HepG2 (cell line): Measurements from ENCODE around the gene HNRNPF. TPM values are rescaled to one million over a fixed set of nuclear protein-coding genes. Genes with fewer than 3 reads are reported as not detected.
A peak's percentile ranks its signal among the peaks of the same experiment; 100 is the strongest.

ENCODE experiments used
- AHR ChIP-seq: IDR thresholded peaks from 2 replicates; pipeline ENCODE4 v1.6.1; 2018; ENCODE audit warnings: missing genetic modification reagents, missing compliant biosample characterization
- BORCS8-MEF2B ChIP-seq: sonication (generic); formaldehyde crosslinking; IDR thresholded peaks from 2 replicates; pipeline ENCODE4 v1.8.0; 2022; ENCODE audit warnings: mild to moderate bottlenecking, missing genetic modification reagents
- CBX2 ChIP-seq, 2 experiments: fragments of 200-600 bp in 1 of 2; sonication (generic); formaldehyde crosslinking in 1 of 2; IDR thresholded peaks; 2 replicates each; pipeline versions ENCODE4 v1.7.0 to v1.8.1; 2018 to 2022; ENCODE audit warnings: low read depth in 2 of 2, low read length in 1 of 2, mild to moderate bottlenecking in 1 of 2, missing genetic modification reagents in 1 of 2
- GLMP ChIP-seq: sonication (generic); formaldehyde crosslinking; IDR thresholded peaks from 2 replicates; pipeline ENCODE4 v1.9.0; 2021; ENCODE audit warnings: missing genetic modification reagents, mild to moderate bottlenecking, borderline replicate concordance
- HNF1A ChIP-seq, 2 experiments: sonication (generic) in 1 of 2; formaldehyde crosslinking in 1 of 2; IDR thresholded peaks; 2 replicates each; pipeline versions ENCODE4 v1.4.0 to v1.6.1; 2016 to 2020; ENCODE audit warnings: borderline replicate concordance in 1 of 2, low read depth in 1 of 2, mild to moderate bottlenecking in 1 of 2, missing genetic modification reagents in 1 of 2
- JARID2 ChIP-seq: sonication (generic); formaldehyde crosslinking; IDR thresholded peaks from 2 replicates; pipeline ENCODE4 v1.8.1; 2023; ENCODE audit warnings: missing genetic modification reagents, inconsistent platforms; ENCODE audit not compliant: insufficient replicate concordance
- KDM5A ChIP-seq: fragments of 200-600 bp; sonication (generic); IDR thresholded peaks from 2 replicates; pipeline ENCODE4 v1.7.0; 2018; ENCODE audit warnings: antibody characterized with exemption, mild to moderate bottlenecking, low read length, borderline replicate concordance
- SYNCRIP ChIP-seq: fragments of 200-400 bp; formaldehyde crosslinking; IDR thresholded peaks from 2 replicates; pipeline ENCODE4 v1.6.1; 2018; ENCODE audit warnings: mild to moderate bottlenecking, low read depth, low read length; ENCODE audit not compliant: insufficient read depth
- TEF ChIP-seq: sonication (generic); formaldehyde crosslinking; IDR thresholded peaks from 2 replicates; pipeline ENCODE4 v1.5.0; 2020; ENCODE audit warnings: missing genetic modification reagents
- TIGD3 ChIP-seq: sonication (generic); formaldehyde crosslinking; IDR thresholded peaks from 2 replicates; pipeline ENCODE4 v1.5.1; 2020; ENCODE audit warnings: mild to moderate bottlenecking, missing genetic modification reagents, borderline replicate concordance
- TRIM24 ChIP-seq: sonication (generic); formaldehyde crosslinking; IDR thresholded peaks from 2 replicates; pipeline ENCODE4 v1.8.0; 2022; ENCODE audit warnings: mild to moderate bottlenecking, missing genetic modification reagents
- ZNF12 ChIP-seq: sonication (generic); formaldehyde crosslinking; IDR thresholded peaks from 2 replicates; pipeline ENCODE4 v1.5.0; 2020; ENCODE audit warnings: missing genetic modification reagents
- ZNF232 ChIP-seq: sonication (generic); formaldehyde crosslinking; IDR thresholded peaks from 2 replicates; pipeline ENCODE4 v1.4.0; 2020; ENCODE audit warnings: missing genetic modification reagents, borderline replicate concordance
- ZNF234 ChIP-seq: sonication (generic); formaldehyde crosslinking; conservative IDR thresholded peaks from 2 replicates; pipeline ENCODE4 v1.5.1; 2020; ENCODE audit warnings: mild to moderate bottlenecking, missing genetic modification reagents
- ZNF441 ChIP-seq: sonication (generic); formaldehyde crosslinking; IDR thresholded peaks from 2 replicates; pipeline ENCODE4 v1.7.0; 2021; ENCODE audit warnings: missing genetic modification reagents, borderline replicate concordance
- ZNF549 ChIP-seq: sonication (generic); formaldehyde crosslinking; IDR thresholded peaks from 2 replicates; pipeline ENCODE4 v1.5.0; 2020; ENCODE audit warnings: missing genetic modification reagents
- ZNF569 ChIP-seq: sonication (generic); formaldehyde crosslinking; IDR thresholded peaks from 2 replicates; pipeline ENCODE4 v1.5.0; 2020; ENCODE audit warnings: mild to moderate bottlenecking, missing genetic modification reagents, moderate library complexity, borderline replicate concordance
- ZNF570 ChIP-seq: sonication (generic); formaldehyde crosslinking; IDR thresholded peaks from 2 replicates; pipeline ENCODE4 v1.4.0; 2020; ENCODE audit warnings: mild to moderate bottlenecking, missing genetic modification reagents, borderline replicate concordance
- ZNF691 ChIP-seq: sonication (generic); formaldehyde crosslinking; IDR thresholded peaks from 2 replicates; pipeline ENCODE4 v1.4.0; 2020; ENCODE audit warnings: missing genetic modification reagents, low read depth, mild to moderate bottlenecking, borderline replicate concordance
- ZNF7 ChIP-seq: IDR thresholded peaks from 2 replicates; pipeline ENCODE4 v1.6.1; 2016; ENCODE audit warnings: missing biosample characterization, missing genetic modification reagents
- polyA plus RNA-seq, 8 experiments: library from polyadenylated mRNA; depleted of rRNA in 3 of 8; stranded (reverse) in 7 of 8; unstranded in 1 of 8; fragments of >200 nt; fragmentation: Illumina TruSeq in 4 of 8; extraction: Trizol in 4 of 8; gene quantifications; 2 replicates each; pipeline versions ENCODE4 v1.2.1 to v1.2.3, GENCODE V29; 2011 to 2016; ENCODE audit warnings: low read depth in 4 of 8, missing spikeins in 1 of 8, mixed read lengths in 1 of 8; ENCODE audit not compliant: insufficient read depth in 1 of 8
- total RNA-seq, 5 experiments: library from RNA; depleted of rRNA; stranded (reverse); fragments of >200 nt; fragmentation: Illumina TruSeq; extraction: Trizol; gene quantifications; 2 replicates each; pipeline ENCODE4 v1.2.3, GENCODE V29; 2016; ENCODE audit warnings: low read depth in 1 of 5

HNRNPF gene
- total and polyA plus RNA-seq, 2 of the 13 experiments (the other 11 are each of a cell fraction or from before 2014, with no cell fraction given), result 166 to 308 TPM

- no peak; the same call in 1 of the 2 replicates for TF ChIP-seq HNF1A (IDR thresholded peaks at IDR 0.05; ENCODE audit: low read depth)
- peak; percentile 68 for TF ChIP-seq HNF1A (CRISPR knock-in tag; IDR thresholded peaks at IDR 0.05; ENCODE audit: borderline replicate concordance)
- peak; percentile 63; the same call in 1 of the 2 replicates for TF ChIP-seq ZNF234
- TF ChIP-seq BORCS8-MEF2B (CRISPR knock-in tag), result peak; percentile 95
- no peak for TF ChIP-seq ZNF7
- TF ChIP-seq SYNCRIP, result no peak
- no peak for TF ChIP-seq ZNF570 (CRISPR knock-in tag)
- peak; percentile 95 for TF ChIP-seq ZNF691 (CRISPR knock-in tag)
- 0 out of 2 replicates have a peak, but pooled peaks have one; percentile 46 for TF ChIP-seq ZNF12 (CRISPR knock-in tag)
- TF ChIP-seq TEF (CRISPR knock-in tag), result peak; percentile 75; the same call in 1 of the 2 replicates
- no peak for TF ChIP-seq TRIM24
- no peak for TF ChIP-seq TIGD3
- no peak for TF ChIP-seq ZNF549 (CRISPR knock-in tag)
- no peak for TF ChIP-seq KDM5A
- no peak for TF ChIP-seq ZNF569 (CRISPR knock-in tag)
- TF ChIP-seq JARID2, result peak; percentile 57
- peak; percentile 78; the same call in 1 of the 2 replicates for TF ChIP-seq AHR (CRISPR knock-in tag)
- no peak for TF ChIP-seq CBX2 (IDR thresholded peaks at IDR 0.05; ENCODE audit: low read depth, low read length)
- TF ChIP-seq CBX2 (CRISPR knock-in tag; IDR thresholded peaks at IDR 0.05; ENCODE audit: low read depth), result no peak
- peak; percentile 75; the same call in 1 of the 2 replicates for TF ChIP-seq ZNF441
- TF ChIP-seq GLMP (CRISPR knock-in tag), result no peak
- TF ChIP-seq ZNF232 (CRISPR knock-in tag), result peak; percentile 97
Observed at GRCh38 chr10:43396928-43397624, 11.9 kb downstream of the HNRNPF start (continued).
